Stimulated activated CD8-positive, alpha-beta memory T cell treated with anti-CD3 and anti-CD28 coated beads, Interleukin-15, amount 100 ng/mL, for 1 hour (primary cell): ENCODE results near the gene LPP.

Source experiments
- DNase-seq: peaks from one replicate; pipeline ENCODE4 v3.0.0-alpha.2; 2020; ENCODE audit warnings: low read depth

Gene LPP

GRCh38 chr3:188137051-188137450 is 16.9 kb upstream of the LPP start:
- DNase-seq, result no peak

GRCh38 chr3:188139466-188139865 is 14.5 kb upstream of the LPP start:
- DNase-seq, result no peak

GRCh38 chr3:188146219-188146618 is 7.7 kb upstream of the LPP start:
- DNase-seq, result no peak

- no peak for DNase-seq
Measured at GRCh38 chr3:188147782-188148181, 6.2 kb upstream of the LPP start.

- no peak for DNase-seq
Measured at GRCh38 chr3:188148318-188148717, 5.6 kb upstream of the LPP start.

- DNase-seq, result no peak
Measured at GRCh38 chr3:188149587-188149986, 4.4 kb upstream of the LPP start.

GRCh38 chr3:188150982-188151381 is 3.0 kb upstream of the LPP start:
- no peak for DNase-seq

GRCh38 chr3:188151438-188151837 is 2.5 kb upstream of the LPP start:
- DNase-seq, result no peak

GRCh38 chr3:188152660-188153436 is 1.1 kb upstream of the LPP start:
- no peak for DNase-seq

- no peak for DNase-seq
Measured at GRCh38 chr3:188153437-188154013, 432 bp upstream of the LPP start.

GRCh38 chr3:188154809-188155574 is 1.0 kb downstream of the LPP start:
- no peak for DNase-seq

- DNase-seq, result no peak
Measured at GRCh38 chr3:188156056-188156455, 2.1 kb downstream of the LPP start.

- DNase-seq, result no peak
Measured at GRCh38 chr3:188157407-188157806, 3.5 kb downstream of the LPP start.

GRCh38 chr3:188157971-188158370 is 4.0 kb downstream of the LPP start:
- no peak for DNase-seq

- DNase-seq, result no peak
Measured at GRCh38 chr3:188158731-188159310, 4.9 kb downstream of the LPP start.

- no peak for DNase-seq
Measured at GRCh38 chr3:188160751-188161150, 6.8 kb downstream of the LPP start.

- no peak for DNase-seq
Measured at GRCh38 chr3:188164248-188164687, 10.3 kb downstream of the LPP start.

GRCh38 chr3:188165596-188165995 is 11.6 kb downstream of the LPP start:
- DNase-seq, result no peak

GRCh38 chr3:188166441-188166840 is 12.5 kb downstream of the LPP start:
- DNase-seq, result no peak

GRCh38 chr3:188168186-188168585 is 14.2 kb downstream of the LPP start:
- no peak for DNase-seq

GRCh38 chr3:188168648-188169047 is 14.7 kb downstream of the LPP start:
- DNase-seq, result no peak

GRCh38 chr3:188169830-188170455 is 16.0 kb downstream of the LPP start:
- no peak for DNase-seq
